ENCODE data around the gene FXN. TPM values are rescaled to one million over a fixed set of nuclear protein-coding genes. Genes with fewer than 3 reads are reported as not detected.
"Not testable (repeated sequence)": the region's sequence is repeated elsewhere in the genome, so short reads cannot be mapped to it uniquely, and the experiment has no call there.

FXN gene
- total and polyA plus RNA-seq, 4 donors = 4.7 to 41.7 (median 23.9) TPM

DNA sequence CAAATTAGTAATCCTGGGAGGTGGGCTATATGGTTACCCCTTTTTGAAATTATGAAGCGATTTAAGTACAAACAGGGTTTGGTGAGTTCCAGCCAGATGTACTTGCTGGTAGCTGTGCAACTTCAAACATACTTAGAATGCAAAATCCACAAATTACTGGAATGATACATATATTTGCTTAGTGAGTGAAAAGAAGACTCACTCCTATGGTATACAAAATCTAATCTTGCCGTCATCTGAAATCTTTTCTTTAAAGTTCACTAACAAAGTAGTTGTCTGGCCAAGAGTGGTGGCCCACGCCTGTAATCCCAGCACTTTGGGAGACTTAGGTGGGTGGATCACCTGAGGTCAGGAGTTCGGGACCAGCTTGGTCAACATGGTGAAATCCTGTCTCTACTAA, 73.6 kb downstream of the FXN start:
- no peaks in the 10 kb centered on the region for H3K27me3 ChIP-seq (ENCODE audit: control insufficient read depth in 4 of 4, insufficient read depth in 4 of 4, low read length in 3 of 4)
- H3K4me1 ChIP-seq (ENCODE audit: control insufficient read depth in 4 of 4, insufficient read depth in 4 of 4, low read length in 3 of 4) = peaks cover 0 to 12% (median 6%) of the 10 kb centered on the region in 4 donors
- no peak overlapping the region for H3K9ac ChIP-seq (ENCODE audit: low read depth in 1 of 2, low read length in 2 of 2)
- TF ChIP-seq EGR1 (IDR thresholded peaks at IDR 0.05; ENCODE audit: low read depth in 2 of 2) (no peak), SP1 (IDR thresholded peaks at IDR 0.05) (no peak), HNF4G (IDR thresholded peaks at IDR 0.05) (no peak), YY1 (IDR thresholded peaks at IDR 0.05) (no peak), FOXA1 (IDR thresholded peaks at IDR 0.05) (no peak), TAF1 (conservative IDR thresholded peaks at IDR 0.05) (no peak), RAD21 (IDR thresholded peaks at IDR 0.05) (no peak), HNF4A (conservative IDR thresholded peaks at IDR 0.05) (no peak), FOXA2 (IDR thresholded peaks at IDR 0.05) (no peak), RXRA (IDR thresholded peaks at IDR 0.05) (no peak), NR2F2 (IDR thresholded peaks at IDR 0.05) (no peak), JUND (IDR thresholded peaks at IDR 0.05) (no peak), GABPA (IDR thresholded peaks at IDR 0.05 in 1 of 2, conservative IDR thresholded peaks at IDR 0.05 in 1 of 2) (no peak)
- TF ChIP-seq, protein P1, sequence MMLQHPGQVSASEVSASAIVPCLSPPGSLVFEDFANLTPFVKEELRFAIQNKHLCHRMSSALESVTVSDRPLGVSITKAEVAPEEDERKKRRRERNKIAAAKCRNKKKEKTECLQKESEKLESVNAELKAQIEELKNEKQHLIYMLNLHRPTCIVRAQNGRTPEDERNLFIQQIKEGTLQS (IDR thresholded peaks at IDR 0.05) = no peak
- TF ChIP-seq, protein P2, sequence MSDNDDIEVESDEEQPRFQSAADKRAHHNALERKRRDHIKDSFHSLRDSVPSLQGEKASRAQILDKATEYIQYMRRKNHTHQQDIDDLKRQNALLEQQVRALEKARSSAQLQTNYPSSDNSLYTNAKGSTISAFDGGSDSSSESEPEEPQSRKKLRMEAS (IDR thresholded peaks at IDR 0.05) = no peak
- TF ChIP-seq, protein P3, sequence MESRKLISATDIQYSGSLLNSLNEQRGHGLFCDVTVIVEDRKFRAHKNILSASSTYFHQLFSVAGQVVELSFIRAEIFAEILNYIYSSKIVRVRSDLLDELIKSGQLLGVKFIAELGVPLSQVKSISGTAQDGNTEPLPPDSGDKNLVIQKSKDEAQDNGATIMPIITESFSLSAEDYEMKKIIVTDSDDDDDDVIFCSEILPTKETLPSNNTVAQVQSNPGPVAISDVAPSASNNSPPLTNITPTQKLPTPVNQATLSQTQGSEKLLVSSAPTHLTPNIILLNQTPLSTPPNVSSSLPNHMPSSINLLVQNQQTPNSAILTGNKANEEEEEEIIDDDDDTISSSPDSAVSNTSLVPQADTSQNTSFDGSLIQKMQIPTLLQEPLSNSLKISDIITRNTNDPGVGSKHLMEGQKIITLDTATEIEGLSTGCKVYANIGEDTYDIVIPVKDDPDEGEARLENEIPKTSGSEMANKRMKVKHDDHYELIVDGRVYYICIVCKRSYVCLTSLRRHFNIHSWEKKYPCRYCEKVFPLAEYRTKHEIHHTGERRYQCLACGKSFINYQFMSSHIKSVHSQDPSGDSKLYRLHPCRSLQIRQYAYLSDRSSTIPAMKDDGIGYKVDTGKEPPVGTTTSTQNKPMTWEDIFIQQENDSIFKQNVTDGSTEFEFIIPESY (IDR thresholded peaks at IDR 0.05) = no peak
- TF ChIP-seq, protein P4, sequence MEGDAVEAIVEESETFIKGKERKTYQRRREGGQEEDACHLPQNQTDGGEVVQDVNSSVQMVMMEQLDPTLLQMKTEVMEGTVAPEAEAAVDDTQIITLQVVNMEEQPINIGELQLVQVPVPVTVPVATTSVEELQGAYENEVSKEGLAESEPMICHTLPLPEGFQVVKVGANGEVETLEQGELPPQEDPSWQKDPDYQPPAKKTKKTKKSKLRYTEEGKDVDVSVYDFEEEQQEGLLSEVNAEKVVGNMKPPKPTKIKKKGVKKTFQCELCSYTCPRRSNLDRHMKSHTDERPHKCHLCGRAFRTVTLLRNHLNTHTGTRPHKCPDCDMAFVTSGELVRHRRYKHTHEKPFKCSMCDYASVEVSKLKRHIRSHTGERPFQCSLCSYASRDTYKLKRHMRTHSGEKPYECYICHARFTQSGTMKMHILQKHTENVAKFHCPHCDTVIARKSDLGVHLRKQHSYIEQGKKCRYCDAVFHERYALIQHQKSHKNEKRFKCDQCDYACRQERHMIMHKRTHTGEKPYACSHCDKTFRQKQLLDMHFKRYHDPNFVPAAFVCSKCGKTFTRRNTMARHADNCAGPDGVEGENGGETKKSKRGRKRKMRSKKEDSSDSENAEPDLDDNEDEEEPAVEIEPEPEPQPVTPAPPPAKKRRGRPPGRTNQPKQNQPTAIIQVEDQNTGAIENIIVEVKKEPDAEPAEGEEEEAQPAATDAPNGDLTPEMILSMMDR (IDR thresholded peaks at IDR 0.05; ENCODE audit: low read depth, low read length, missing input control) = no peak
- TF ChIP-seq, protein P5, sequence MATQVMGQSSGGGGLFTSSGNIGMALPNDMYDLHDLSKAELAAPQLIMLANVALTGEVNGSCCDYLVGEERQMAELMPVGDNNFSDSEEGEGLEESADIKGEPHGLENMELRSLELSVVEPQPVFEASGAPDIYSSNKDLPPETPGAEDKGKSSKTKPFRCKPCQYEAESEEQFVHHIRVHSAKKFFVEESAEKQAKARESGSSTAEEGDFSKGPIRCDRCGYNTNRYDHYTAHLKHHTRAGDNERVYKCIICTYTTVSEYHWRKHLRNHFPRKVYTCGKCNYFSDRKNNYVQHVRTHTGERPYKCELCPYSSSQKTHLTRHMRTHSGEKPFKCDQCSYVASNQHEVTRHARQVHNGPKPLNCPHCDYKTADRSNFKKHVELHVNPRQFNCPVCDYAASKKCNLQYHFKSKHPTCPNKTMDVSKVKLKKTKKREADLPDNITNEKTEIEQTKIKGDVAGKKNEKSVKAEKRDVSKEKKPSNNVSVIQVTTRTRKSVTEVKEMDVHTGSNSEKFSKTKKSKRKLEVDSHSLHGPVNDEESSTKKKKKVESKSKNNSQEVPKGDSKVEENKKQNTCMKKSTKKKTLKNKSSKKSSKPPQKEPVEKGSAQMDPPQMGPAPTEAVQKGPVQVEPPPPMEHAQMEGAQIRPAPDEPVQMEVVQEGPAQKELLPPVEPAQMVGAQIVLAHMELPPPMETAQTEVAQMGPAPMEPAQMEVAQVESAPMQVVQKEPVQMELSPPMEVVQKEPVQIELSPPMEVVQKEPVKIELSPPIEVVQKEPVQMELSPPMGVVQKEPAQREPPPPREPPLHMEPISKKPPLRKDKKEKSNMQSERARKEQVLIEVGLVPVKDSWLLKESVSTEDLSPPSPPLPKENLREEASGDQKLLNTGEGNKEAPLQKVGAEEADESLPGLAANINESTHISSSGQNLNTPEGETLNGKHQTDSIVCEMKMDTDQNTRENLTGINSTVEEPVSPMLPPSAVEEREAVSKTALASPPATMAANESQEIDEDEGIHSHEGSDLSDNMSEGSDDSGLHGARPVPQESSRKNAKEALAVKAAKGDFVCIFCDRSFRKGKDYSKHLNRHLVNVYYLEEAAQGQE (IDR thresholded peaks at IDR 0.05) = no peak
- WGBS = 62% methylated on average over 4 of the region's 4 CpGs
- H3K4me3 ChIP-seq (ENCODE audit: low read depth in 1 of 3, low read length in 3 of 3) = no peak overlapping the region
- H3K27ac ChIP-seq (ENCODE audit: low read depth in 1 of 2, low read length in 2 of 2) = no peak overlapping the region
- H3K9me3 ChIP-seq (ENCODE audit: control insufficient read depth in 4 of 4, low read length in 3 of 4) = no peaks in the 10 kb centered on the region
- no peaks in the 10 kb centered on the region for H3K36me3 ChIP-seq (ENCODE audit: control insufficient read depth in 4 of 4, insufficient read depth in 3 of 4, low read depth in 1 of 4, low read length in 3 of 4)
- DNase-seq (ENCODE audit: low spot score) = no peak

DNA sequence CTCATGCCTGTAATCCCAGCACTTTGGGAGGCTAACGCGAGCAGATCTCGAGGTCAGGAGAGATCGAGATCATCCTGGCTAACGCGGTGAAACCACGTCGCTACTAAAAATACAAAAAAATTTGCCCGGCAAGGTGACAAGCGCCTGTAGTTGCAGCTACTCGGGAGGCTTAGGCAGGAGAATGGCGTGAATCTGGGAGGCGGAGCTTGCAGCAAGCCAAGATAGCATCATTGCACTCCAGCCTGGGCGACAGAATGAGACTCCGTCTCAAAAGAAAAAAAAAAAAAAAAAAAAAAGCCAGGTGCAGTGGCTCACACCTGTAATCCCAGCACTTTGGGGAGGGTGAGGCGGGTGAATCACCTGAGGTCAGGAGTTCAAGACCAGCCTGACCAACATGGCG, 77.1 kb downstream of the FXN start:
- not testable (repeated sequence) for H3K27me3 ChIP-seq (ENCODE audit: control insufficient read depth in 4 of 4, insufficient read depth in 4 of 4, low read length in 3 of 4); DNase-seq (ENCODE audit: low spot score); H3K9ac ChIP-seq (ENCODE audit: low read depth in 1 of 2, low read length in 2 of 2); H3K4me3 ChIP-seq (ENCODE audit: low read depth in 1 of 3, low read length in 3 of 3); H3K9me3 ChIP-seq (ENCODE audit: control insufficient read depth in 4 of 4, low read length in 3 of 4); H3K27ac ChIP-seq (ENCODE audit: low read depth in 1 of 2, low read length in 2 of 2); H3K4me1 ChIP-seq (ENCODE audit: control insufficient read depth in 4 of 4, insufficient read depth in 4 of 4, low read length in 3 of 4); H3K36me3 ChIP-seq (ENCODE audit: control insufficient read depth in 4 of 4, insufficient read depth in 3 of 4, low read depth in 1 of 4, low read length in 3 of 4)
- 96% methylated on average over 17 of the region's 17 CpGs for WGBS
